Stimulated activated CD4-positive, alpha-beta T cell treated with anti-CD3 and anti-CD28 coated beads, Interleukin-12 subunit alpha, Interleukin-12 subunit beta, amount 100 ng/mL, for 24 hours (primary cell): ENCODE measurements around the gene ERBB4.

Experiments
- DNase-seq, 2 experiments: peaks; one replicate each; pipeline ENCODE4 v3.0.0-alpha.2; 2020; ENCODE audit warnings: low read depth in 2 of 2

ERBB4 gene

DNA sequence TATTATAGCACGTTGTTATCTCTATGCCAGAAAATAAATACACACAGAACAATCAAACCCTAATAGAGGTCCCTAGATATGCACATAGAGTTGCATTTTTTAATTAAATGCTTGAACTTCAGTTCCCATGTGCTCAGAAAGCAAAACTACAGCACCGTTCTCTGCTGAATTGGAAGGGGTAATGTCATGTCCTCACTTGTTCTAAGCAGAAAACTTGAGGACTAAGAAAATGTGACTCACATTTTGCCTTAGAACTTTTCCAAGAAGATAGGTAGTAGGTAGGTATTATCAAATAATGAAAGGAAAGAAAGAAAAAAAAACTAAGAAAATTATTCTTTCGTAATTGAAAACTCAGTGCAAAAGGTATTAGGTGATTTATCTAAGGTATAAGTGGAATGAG lies 607.3 kb downstream of the ERBB4 start:
- DNase-seq = no peak

DNA sequence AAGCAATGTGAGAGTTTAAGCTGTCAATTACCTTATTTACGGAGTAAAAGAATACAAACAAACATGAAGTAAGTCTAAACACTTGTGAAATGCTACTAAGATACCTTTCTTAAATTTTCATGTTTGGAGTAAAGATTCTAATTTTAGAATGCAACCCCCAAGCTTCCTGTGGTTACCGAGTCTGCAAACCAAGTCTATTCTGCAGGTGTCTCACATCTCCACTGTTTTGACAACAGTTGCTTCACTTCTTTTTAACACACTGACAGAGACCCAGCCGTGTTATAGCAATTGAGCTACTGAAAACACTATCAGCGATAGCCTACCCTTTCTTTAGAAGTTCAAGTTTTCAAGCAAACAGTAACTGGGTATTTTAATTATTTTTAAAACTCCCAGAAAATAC lies 608.3 kb downstream of the ERBB4 start:
- DNase-seq = no peak

DNA sequence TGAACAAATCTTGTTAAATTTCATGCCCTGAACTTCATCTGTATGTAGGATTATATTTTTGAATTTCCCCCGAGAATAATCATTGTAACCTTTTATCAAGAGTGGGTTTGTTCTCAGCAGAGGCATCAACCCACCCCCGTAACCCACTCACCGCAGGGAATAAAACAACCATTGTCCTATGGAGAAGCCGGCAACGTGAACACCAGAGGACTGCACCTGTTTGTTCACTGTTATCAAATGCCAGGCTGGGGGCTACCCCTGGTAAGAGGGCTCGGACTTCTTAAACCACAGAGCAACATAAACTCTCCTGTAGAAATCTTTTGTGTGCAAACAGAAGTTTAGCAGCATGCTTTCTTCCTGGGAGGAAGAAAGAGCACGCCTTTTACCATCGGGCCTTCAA lies 610.4 kb downstream of the ERBB4 start:
- no peak for DNase-seq

DNA sequence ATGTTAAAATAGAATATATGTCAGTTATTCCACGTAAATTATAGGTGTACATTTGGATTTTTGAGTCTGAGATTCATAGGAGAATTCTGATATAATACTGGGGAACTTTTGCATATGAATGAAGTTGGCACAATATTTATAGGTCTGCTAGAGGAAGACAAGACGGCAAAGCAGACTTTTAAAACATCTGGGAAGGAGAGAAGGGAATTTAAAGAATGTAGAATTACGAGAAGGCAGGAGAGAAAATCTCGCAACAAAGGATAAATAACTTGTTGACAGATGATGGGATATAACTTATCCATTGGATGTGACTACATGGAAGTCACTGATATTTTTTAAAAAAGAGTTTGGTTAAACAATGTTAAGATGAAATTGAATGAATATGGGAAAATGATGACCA lies 615.6 kb downstream of the ERBB4 start:
- DNase-seq = no peak

DNA sequence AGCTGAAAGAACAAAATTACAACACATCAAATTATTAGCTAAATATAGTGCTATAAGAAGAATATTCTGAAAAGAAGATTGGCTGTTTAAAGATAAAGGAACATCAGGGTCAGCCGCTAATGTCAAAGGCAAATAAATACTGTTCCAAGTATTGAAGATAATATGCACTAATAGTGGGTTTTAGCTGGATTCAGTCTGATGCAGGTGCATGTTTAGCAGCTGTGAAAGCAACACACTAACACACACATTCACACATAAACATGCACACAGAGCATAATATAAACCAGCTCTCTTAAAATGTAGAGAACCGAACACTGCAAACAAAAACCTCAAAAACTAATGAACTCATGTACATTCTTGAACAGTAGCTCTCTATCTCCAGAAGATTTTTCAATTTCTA lies 634.6 kb downstream of the ERBB4 start:
- DNase-seq = no peak

DNA sequence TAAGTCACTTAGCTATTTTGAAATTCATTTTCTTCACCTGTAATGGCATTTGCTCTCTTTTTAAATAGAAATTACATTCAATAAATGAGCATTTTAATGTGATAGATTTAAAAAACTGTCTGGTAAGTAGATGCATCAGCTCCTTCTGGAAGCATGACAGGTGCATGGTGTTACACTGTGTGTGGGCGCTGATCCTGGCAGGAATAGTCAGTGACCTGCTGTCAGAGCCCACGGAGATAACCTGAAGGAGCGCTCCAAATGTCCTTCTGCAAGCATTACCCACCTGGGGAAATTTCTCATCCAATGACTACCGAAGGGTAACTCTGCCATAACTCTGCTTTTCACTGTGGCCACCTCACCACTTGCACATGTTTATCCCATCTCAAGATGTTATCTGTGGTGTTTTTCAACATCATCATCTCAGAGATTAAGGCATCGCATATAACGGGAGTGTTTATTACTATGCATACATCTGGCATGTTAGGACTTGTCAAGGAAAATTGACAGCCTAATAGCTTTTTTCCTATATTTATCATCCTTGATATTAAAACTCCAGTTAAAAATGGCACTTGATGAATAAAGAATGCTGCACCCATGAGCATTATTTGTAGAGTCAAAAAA lies 637.3 kb downstream of the ERBB4 start:
- no peak for DNase-seq

DNA sequence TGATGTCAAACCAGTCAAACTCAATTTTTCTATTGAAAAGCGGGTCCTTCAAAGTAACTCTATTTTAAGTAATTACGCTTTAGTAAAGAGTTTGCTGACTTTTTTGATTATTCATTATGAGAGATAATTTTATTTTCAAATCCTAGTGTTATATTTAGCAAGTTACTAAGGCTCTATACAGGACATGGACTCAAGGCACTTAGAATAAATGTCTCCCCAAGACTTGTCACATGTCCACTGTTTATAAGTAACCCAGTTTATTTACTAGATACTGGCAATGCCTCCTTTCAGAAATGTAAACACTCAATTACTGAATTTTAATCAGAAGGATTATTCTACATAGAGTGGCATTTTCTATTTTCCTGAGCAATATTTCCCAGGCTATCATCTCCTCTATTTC lies 638.1 kb downstream of the ERBB4 start:
- no peak for DNase-seq

DNA sequence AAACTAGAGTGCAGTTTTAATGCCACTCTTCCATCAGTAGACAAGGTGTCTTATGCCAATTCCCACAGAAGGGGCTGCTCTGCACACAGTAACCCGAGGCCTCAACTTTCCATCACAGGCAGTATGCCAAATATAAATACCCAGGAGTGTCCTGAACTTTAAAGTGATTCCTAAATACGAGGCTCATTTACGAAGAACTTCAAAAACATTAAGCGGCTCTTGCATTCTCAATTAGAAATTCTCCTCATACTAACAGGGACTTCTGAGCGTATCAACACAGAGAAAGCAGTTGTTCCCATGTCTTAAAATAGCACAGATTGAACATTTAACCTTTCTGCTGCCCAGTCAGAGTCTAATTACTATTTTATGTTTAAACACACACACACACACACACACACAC lies 638.6 kb downstream of the ERBB4 start:
- no peak for DNase-seq

DNA sequence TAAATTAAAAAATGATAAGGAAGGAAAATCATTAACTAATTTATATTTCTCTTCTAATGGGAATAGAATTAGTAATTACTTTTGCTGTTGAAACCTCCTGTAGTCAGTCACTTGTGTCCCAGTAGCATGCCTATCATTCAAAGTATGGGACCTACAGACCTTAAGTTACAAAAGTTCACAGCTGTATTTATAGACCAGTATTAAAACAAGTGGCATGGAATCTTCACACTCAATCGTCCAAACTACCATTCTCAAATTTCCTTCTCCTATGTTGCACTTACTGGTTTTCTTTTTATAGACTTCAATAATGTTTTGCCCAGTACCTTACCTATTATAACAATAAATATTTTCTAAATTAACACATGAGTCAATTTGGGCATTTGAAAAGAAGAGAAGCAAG lies 639.9 kb downstream of the ERBB4 start:
- DNase-seq = no peak

DNA sequence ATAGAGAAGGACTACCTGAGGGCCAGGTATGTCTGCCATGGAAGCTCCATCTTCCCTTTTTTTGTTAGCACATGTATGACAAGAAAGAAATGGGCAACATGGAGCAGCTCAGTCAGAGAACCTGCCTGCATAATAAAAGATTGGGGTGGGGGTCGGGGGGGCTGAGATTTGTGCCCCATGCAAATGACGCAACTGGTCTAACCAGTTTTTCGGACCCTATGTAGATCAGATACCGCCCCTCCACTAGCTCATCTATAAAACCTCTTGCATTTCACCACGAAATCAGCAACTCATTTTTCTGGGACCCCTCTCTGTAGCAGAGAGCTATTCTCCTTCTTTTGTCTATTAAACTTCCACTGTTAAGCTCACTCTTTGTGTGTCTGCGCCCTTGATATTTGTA lies 657.2 kb downstream of the ERBB4 start:
- DNase-seq = no peak

DNA sequence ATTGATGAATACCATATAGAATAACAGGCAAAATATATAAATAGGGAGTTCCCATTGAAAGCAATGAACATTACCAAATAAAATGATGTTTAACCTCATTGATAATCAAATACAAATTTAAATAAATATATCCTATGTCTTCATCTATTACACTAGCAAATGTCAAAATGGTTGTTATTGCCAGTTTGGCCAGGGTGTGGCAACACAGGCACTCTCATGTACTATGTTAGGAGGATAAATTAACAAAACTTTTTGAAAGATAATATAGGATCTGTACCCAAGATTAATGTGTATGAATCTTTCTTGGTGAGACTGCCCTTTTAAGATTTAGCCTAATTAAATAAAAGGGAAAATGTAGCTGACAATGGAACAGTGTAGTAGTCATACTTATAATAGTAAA lies 659.3 kb downstream of the ERBB4 start:
- DNase-seq = no peak

DNA sequence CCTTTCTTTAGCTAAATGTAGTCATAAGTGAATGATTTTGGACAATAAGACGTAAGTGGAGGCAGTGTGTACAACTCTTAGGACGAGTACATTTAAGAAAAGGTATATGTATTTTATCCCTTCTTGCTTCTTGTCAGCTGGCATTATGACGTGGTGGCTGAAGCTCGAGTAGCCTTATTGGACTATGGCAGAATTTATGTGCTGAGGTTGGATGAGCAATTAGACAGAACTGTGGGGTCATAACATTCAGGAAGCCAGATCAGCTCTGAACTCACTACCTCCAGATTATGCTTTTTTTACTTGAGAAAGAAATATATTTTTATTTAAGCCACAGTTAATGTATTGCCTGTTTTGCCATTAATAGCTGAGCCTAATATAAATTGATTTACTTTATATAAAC lies 661.5 kb downstream of the ERBB4 start:
- no peak for DNase-seq

DNA sequence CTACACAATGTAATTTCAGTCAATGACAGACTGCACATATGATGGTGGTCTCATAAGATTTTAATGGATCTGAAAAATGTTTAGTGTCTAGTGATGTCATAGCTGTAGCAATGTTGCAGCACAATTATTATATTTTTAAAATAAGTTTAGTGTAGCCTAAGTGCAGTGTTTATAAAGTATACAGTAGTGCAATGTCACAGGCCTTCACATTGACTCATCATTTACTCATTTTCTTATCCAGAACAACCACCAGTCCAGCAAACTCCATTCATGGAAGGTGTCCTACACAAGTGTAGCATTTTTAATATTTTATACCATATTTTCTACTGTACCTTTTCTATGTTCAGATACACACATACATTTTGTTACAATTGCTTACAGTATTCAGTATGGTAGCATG lies 663.1 kb downstream of the ERBB4 start:
- no peak for DNase-seq

DNA sequence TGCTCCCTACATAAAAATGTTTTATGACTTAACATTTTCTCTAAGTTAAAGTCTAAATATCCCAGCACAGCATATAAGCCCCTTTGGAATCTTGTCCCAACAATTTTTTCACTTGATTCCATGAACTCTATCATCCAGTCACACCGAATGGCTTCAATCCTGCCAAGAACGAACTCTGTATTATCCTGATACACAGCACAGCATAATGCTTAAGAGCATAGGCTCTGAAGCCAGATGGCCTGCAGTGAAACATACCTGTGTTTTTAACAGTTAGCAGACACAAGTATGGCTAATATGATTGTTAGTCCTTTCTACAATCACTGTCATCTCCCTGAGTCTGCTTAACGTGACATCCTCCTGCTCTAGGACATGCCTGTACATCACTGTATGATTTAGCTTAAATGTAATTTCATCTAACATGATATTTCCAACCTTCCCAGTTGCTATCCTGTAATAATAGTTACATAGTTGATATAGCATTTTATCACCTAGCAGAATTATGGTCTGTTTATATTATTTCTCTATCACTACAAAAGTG lies 669.5 kb downstream of the ERBB4 start:
- no peak for DNase-seq

DNA sequence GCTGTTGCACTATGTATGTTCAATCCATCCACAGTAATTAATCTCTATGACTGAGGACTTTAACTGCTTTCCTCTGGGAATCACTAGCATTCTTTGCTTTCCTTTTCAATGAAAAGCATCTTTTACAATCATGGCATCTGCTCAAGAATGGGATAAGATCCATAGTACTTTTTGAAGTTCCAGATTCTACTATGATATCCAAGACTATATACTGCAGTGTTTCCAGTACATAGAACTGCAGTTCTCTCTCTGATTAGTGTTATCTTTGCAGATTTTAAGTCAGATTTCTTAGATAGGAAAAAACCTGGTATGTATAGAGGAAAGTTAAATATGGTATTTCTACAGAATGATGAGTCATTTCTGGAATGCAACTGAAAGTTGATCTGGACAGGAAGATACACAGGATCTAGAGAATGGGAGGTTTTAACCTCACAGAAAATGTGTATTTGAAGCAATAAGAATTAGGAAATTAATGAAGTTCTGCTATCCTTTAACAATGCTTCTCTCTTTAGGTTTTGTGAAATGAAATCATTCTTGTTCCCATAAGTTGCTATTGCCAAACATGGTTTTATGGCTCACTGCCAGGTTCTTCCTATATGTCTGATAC lies 670.7 kb downstream of the ERBB4 start:
- DNase-seq = no peak

DNA sequence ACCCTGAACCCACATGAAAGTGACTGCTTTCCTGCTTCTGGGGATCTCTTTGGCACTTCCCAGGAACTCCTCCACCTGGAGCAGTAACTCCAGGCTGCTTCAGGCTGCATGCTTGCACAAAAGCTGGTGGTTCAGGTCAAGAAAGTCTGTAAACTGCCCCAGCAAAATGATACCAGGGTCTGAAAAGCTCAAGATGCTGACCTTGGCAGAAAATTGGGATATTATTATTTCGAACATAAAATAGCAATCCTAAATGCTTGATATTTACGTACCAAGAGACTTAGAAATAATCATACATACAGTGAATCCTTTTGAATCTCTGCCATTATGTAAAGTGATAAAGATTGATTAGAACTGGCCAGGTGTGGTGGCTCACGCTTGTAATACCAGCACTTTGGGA lies 674.3 kb downstream of the ERBB4 start:
- DNase-seq = no peak

DNA sequence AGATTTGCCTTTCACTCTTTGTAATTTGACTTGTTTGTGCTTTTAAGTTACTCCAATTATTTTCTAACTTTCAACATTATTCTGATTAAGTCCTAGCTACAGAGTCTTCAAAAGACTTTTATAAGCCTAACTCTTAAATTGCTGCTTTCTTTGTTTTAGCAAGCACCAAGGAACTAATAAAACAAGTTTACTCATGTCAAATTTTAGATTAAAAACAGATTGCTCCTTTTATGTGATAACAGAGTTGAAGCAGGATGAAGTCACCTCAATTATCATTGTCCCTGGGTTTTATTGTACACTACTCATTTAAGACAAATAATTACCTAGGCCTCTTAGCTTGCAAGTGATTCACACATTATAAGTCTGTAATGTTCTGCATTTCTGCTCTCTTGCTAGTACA lies 678.4 kb downstream of the ERBB4 start:
- no peak for DNase-seq

DNA sequence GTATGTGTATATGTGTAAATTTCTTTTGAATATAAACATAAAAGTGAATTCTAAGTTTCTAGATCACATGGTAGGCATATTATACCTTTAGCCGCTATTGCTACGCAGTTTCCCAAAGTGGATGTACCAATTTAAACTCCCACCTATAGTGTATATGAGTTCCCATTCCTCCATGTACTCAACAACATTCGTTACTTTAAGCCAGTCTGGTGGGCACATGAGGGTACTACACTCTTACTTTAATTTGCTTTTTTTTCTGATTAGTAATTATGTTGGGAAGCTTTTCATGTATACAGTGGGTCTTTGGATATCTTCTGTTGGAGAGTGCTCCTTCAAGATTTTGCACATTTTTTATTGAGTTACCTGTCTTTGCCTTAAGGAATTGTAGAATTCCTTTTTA lies 683.8 kb downstream of the ERBB4 start:
- DNase-seq = no peak

DNA sequence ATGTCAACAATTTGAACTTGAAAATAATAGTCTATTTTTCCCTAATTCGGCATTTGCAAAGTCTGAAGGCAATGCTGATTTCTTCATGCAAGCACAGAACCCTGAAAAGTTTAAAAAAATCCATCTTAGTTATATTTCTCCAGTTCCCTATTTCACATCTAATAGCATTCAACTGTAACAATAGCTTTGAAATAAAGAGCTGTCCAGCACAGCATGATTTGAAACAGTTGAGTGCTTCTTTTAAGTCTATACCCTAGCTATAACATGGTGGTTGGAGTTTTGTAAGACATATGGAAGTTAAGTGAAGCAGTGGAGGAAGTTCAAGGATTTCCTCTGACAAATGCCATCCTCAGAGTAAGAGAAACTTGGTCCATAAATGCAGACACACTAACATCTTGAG lies 691.9 kb downstream of the ERBB4 start:
- DNase-seq = no peak

DNA sequence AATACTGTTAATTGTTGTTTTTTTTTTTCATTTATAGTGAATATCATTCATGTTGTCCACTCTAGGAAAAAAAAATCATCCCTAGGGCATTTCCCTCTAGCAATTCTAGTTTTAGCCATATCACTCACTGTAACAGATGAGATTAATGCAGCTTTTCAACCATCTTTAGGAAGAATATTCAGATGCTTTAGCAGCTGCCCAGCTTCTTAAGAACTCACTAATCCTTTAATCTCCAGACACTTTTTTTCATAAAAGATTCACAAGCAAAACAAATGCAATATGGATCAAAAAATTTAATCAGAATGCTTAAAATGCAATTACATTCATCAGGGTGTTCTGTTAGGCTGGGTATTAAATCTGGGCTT lies 692.6 kb downstream of the ERBB4 start:
- no peak for DNase-seq

DNA sequence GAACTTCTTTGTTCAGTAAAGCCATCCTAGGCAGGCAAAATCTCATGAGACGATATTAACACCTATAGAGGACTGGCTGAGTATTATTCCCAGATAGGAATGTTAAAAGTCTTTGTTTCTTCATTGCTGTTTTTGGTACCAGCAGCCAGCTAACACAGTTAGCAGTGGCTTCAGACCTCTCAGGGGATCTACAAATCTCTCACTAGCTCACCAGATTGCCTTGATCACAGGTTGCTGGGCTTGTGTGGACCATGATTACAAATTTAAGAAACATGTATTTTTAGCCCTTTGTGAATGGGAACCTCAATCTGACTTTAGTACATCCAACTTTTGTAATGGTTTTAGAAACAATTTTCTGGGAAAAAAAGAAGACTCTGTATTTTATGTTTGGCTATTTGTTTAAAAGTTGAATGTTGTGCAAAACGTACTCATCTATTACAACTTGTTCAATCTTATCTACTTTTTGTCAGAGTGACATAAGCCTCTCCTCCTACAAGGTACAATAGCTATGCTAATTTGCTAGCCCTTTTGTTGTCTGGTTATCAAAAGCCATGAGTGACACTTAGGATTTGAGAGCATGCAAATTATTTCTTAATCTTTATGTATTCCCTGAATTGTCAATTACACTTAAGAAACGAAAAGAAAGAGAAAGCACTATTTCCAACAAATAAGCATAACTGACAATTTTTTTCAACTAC lies 693.1 kb downstream of the ERBB4 start:
- no peak for DNase-seq

DNA sequence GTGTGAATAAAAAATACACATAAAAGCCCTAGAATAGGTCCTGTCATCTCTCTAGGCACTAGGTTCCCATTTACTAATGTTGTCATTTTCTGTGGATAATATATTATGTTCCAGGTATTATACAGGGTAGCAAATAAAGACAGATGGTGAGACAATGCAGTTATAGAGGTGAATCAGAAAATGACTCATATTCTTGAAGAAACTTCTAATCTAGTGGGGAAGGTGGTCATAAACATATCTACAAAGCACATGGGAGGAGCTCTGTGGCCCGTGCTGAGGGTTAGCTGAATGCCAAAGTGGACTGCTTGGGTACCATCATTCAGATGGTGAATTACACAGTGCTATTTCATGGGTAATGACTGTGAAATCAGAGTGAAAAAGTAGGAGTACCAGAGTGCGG lies 700.9 kb downstream of the ERBB4 start:
- no peak for DNase-seq

DNA sequence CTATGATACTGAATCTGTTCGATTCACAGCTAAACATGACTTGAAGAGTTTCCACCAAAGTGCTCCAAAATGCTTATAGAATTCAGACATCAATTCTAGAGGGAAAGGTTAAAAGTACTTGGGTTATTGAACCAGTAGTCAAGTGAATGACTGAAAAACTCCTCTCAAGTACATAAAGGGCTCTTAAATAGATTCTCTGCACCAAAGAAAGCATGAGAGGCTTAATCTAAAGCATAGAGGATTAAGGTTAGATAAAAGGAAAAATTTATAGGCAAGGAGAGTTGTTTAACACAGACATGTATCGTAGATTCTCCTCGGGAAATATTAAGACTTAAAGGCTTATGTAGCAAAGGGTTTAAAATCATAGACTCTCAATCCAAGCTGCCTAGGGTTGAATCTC lies 701.4 kb downstream of the ERBB4 start:
- DNase-seq = no peak
